NCI-H345 treated with DMSO at 0.1 percent for 48 hours (cell line): ENCODE results near the gene PAH.

ENCODE experiments used
- DNase-seq: peaks from one replicate; lab custom pipeline; 2025; ENCODE audit not compliant: unreplicated experiment; lab: John Stamatoyannopoulos, UW

Gene PAH

GRCh38 chr12:102902093-102902492 lies 15.0 kb downstream of the PAH start:
- no peak for DNase-seq

GRCh38 chr12:102900389-102900788 lies 16.7 kb downstream of the PAH start:
- DNase-seq: no peak

GRCh38 chr12:102896067-102896466 lies 21.0 kb downstream of the PAH start:
- DNase-seq: no peak

GRCh38 chr12:102891756-102892155 lies 25.3 kb downstream of the PAH start:
- no peak for DNase-seq

- no peak for DNase-seq
These were observed 28.5 kb downstream of the PAH start for GRCh38 chr12:102888511-102888910.

- DNase-seq: no peak
These were observed 31.8 kb downstream of the PAH start for GRCh38 chr12:102885043-102885932.

GRCh38 chr12:102883204-102883799 lies 33.7 kb downstream of the PAH start:
- DNase-seq: peak; percentile 45

- DNase-seq: no peak
These were observed 36.3 kb downstream of the PAH start for GRCh38 chr12:102880783-102881182.

GRCh38 chr12:102879144-102879763 lies 37.8 kb downstream of the PAH start:
- DNase-seq: peak; percentile 55

- peak; percentile 74 for DNase-seq
These were observed 40.2 kb downstream of the PAH start for GRCh38 chr12:102876883-102877282.

- DNase-seq: no peak
These were observed 42.2 kb downstream of the PAH start for GRCh38 chr12:102874819-102875218.

GRCh38 chr12:102873077-102873476 lies 44.0 kb downstream of the PAH start:
- no peak for DNase-seq

- no peak for DNase-seq
These were observed 46.0 kb downstream of the PAH start for GRCh38 chr12:102871014-102871413.

- no peak for DNase-seq
These were observed 47.5 kb downstream of the PAH start for GRCh38 chr12:102869571-102869970.

- DNase-seq: no peak
These were observed 51.0 kb downstream of the PAH start for GRCh38 chr12:102865821-102866615.

- no peak for DNase-seq
These were observed 54.6 kb downstream of the PAH start for GRCh38 chr12:102862486-102862885.

GRCh38 chr12:102851246-102851645 lies 65.8 kb downstream of the PAH start:
- no peak for DNase-seq

- DNase-seq: no peak
These were observed 67.2 kb downstream of the PAH start for GRCh38 chr12:102849722-102850447.

- DNase-seq: no peak
These were observed 68.2 kb downstream of the PAH start for GRCh38 chr12:102848832-102849231.

GRCh38 chr12:102847131-102847530 lies 69.9 kb downstream of the PAH start:
- DNase-seq: no peak
